GM18517 (cell line): ENCODE data around the gene TBX3.
"Not testable (repeated sequence)": the region's sequence is repeated elsewhere in the genome, so short reads cannot be mapped to it uniquely, and the experiment has no call there.

Source experiments
- ATAC-seq: cut with Tn5 transposase; IDR thresholded peaks from one replicate; pipeline ENCODE4 v1.9.1; 2021; ENCODE audit warnings: mild to moderate bottlenecking, moderate library complexity; ENCODE audit not compliant: unreplicated experiment

Gene TBX3

GRCh38 chr12:114684098-114684869, at the start of gene TBX3:
Gene TBX3 (minus strand): TSS chr12:114684175. CDS start chr12:114683200, 975 bp downstream.
- ATAC-seq: no peak

GRCh38 chr12:114732426-114733030, 48.6 kb upstream of the TBX3 start:
- ATAC-seq: no peak

GRCh38 chr12:114729731-114730130, 45.8 kb upstream of the TBX3 start:
- no peak for ATAC-seq

GRCh38 chr12:114726092-114726710, 42.2 kb upstream of the TBX3 start:
- no peak for ATAC-seq

GRCh38 chr12:114722176-114722575, 38.2 kb upstream of the TBX3 start:
- ATAC-seq: not testable (repeated sequence)

GRCh38 chr12:114721266-114721665, 37.3 kb upstream of the TBX3 start:
- ATAC-seq: no peak

GRCh38 chr12:114713466-114714215, 29.7 kb upstream of the TBX3 start:
- ATAC-seq: no peak

GRCh38 chr12:114711689-114712152, 27.7 kb upstream of the TBX3 start:
- ATAC-seq: no peak

- no peak for ATAC-seq
Measured at GRCh38 chr12:114710151-114710550, 26.2 kb upstream of the TBX3 start.

- ATAC-seq: no peak
Measured at GRCh38 chr12:114709112-114709511, 25.1 kb upstream of the TBX3 start.

GRCh38 chr12:114708598-114708997, 24.6 kb upstream of the TBX3 start:
- not testable (repeated sequence) for ATAC-seq

- ATAC-seq: no peak
Measured at GRCh38 chr12:114704096-114704495, 20.1 kb upstream of the TBX3 start.

GRCh38 chr12:114703060-114703493, 19.1 kb upstream of the TBX3 start:
- no peak for ATAC-seq

GRCh38 chr12:114702462-114702861, 18.5 kb upstream of the TBX3 start:
- no peak for ATAC-seq

- no peak for ATAC-seq
Measured at GRCh38 chr12:114701553-114701952, 17.6 kb upstream of the TBX3 start.

GRCh38 chr12:114701104-114701414, 17.1 kb upstream of the TBX3 start:
- ATAC-seq: no peak

- no peak for ATAC-seq
Measured at GRCh38 chr12:114700392-114701103, 16.6 kb upstream of the TBX3 start.

- no peak for ATAC-seq
Measured at GRCh38 chr12:114698566-114699163, 14.7 kb upstream of the TBX3 start.

- no peak for ATAC-seq
Measured at GRCh38 chr12:114697741-114698565, 14.0 kb upstream of the TBX3 start.
